ENCODE results near the gene CAPRIN1. TPM values are rescaled to one million over a fixed set of nuclear protein-coding genes. Genes with fewer than 3 reads are reported as not detected.
"Not testable (repeated sequence)": the region's sequence is repeated elsewhere in the genome, so short reads cannot be mapped to it uniquely, and the experiment has no call there.

The CAPRIN1 gene
- total RNA-seq, 1 experiment from 2014 or later: 224 TPM

DNA sequence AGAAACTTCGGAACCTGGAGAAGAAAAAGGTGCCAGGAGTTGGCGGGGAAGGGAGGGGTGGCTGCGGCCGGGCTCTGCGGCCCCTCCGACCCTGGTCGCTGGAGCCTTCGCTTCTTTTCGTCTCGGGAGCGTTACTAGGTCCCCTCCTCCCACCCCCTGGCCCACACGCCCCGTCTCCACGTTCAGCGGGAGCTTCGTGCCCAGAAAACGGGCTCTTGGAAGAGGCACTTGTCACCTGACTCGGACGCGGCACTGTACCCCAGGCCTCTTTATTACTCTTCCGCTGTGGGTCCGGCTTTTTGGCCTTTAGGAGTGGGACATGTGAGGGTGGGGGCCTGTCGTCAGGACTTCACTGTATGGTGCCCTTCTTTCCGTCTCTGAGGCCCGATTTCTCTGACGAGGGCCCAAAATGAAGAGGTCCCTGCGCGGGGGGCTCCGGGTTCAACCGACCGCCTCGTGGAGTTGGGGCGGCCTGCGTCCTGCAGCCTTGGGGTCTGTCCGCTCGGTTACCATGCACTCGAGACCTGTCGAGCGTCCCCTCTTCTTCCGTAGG, 1.2 kb downstream of the CAPRIN1 start:
- peak overlapping the region; percentile 100 for H3K9ac ChIP-seq (ENCODE audit: low read length)
- H3K4me1 ChIP-seq (ENCODE audit: insufficient read depth, low read length): peaks cover 37% of the 10 kb centered on the region
- no peaks in the 10 kb centered on the region for H3F3A ChIP-seq (ENCODE audit: low read length, unreplicated experiment)
- peak overlapping the region; percentile 86 for H3K27ac ChIP-seq (ENCODE audit: low read length)
- POLR2A ChIA-PET (ENCODE audit: unreplicated experiment): no interaction called here
- ATAC-seq: no peak
- TF ChIP-seq EZH2 (IDR thresholded peaks at IDR 0.05; ENCODE audit: low read length, unreplicated experiment) (no peak), EZH2phosphoT487 (IDR thresholded peaks at IDR 0.05; ENCODE audit: borderline replicate concordance, low read length) (no peak), CTCF (conservative IDR thresholded peaks at IDR 0.05; ENCODE audit: low read depth, low read length) (no peak)
- no peaks in the 10 kb centered on the region for H3K9me2 ChIP-seq (replicated peaks; ENCODE audit: low read length)
- peak overlapping the region; percentile 99 for H3K4me3 ChIP-seq (ENCODE audit: low read length)
- peak overlapping the region; percentile 97 for H3K4me2 ChIP-seq (ENCODE audit: low read length)
- H3K9me3 ChIP-seq (ENCODE audit: low read length): no peaks in the 10 kb centered on the region
- peak overlapping the region; percentile 59; the same call in 1 of the 2 replicates for H2AFZ ChIP-seq (ENCODE audit: low read length)
- no TSS peak for BruUV-seq (replicated peaks)
- H3K79me2 ChIP-seq (ENCODE audit: low read length): peaks cover 56% of the 10 kb centered on the region
- CTCF ChIA-PET: interaction anchor here (0.6 kb wide), 1 partner anchor 46 kb away, joined by 3 read pairs; no protein-coding TSS in a partner anchor
- peaks cover 37% of the 10 kb centered on the region for H4K20me1 ChIP-seq (ENCODE audit: low read length)
- intact Hi-C loops (cut with micrococcal nuclease): no loop called here
- no peak for DNase-seq
- no peaks in the 10 kb centered on the region for H3K27me3 ChIP-seq (ENCODE audit: low read length)
- H3K36me3 ChIP-seq (ENCODE audit: low read depth, low read length): peaks cover 23% of the 10 kb centered on the region

DNA sequence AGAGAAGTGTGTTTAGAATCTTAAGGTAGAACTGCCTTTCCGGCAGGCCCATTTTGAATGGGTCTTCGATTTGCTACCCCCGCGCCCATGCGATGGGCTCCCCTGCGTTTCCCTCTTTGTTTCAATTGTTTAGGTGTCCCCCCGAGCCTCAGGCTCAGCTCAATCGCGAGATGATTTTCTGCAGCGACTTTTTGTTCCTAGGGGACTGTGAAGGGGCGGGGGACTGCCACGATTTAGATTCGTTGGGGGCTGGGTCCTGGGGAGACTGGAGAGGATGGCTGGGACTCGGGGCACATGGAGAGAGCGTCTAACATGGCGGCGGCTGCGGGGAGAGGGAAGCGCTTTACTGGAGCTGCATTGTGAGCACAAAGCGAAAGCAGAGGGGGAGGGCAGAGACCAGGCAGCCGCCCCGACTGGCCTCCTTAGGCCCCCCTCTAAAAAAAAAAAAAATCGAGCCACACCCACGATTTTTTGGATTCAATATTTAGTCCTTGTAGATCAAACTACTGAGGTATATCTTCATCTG, 1.7 kb downstream of the CAPRIN1 start:
- Histone ChIP-seq H3K36me3 (ENCODE audit: low read depth, low read length) (peaks cover 23% of the 10 kb centered on the region), H3K27me3 (ENCODE audit: low read length) (no peaks in the 10 kb centered on the region), H3K9ac (ENCODE audit: low read length) (peak overlapping the region; percentile 100), H3K27ac (ENCODE audit: low read length) (peak overlapping the region; percentile 86), H3K9me3 (ENCODE audit: low read length) (no peaks in the 10 kb centered on the region), H3F3A (ENCODE audit: low read length, unreplicated experiment) (no peaks in the 10 kb centered on the region), H3K4me3 (ENCODE audit: low read length) (peak overlapping the region; percentile 99), H3K79me2 (ENCODE audit: low read length) (peaks cover 62% of the 10 kb centered on the region), H3K4me2 (ENCODE audit: low read length) (peak overlapping the region; percentile 97), H3K4me1 (ENCODE audit: insufficient read depth, low read length) (peaks cover 37% of the 10 kb centered on the region), H4K20me1 (ENCODE audit: low read length) (peaks cover 37% of the 10 kb centered on the region), H3K9me2 (replicated peaks; ENCODE audit: low read length) (no peaks in the 10 kb centered on the region), H2AFZ (ENCODE audit: low read length) (peak overlapping the region; percentile 59; the same call in 1 of the 2 replicates)
- peak; percentile 13; the same call in 1 of the 2 replicates for ATAC-seq
- CTCF ChIA-PET: interaction anchor here (0.6 kb wide), 1 partner anchor 46 kb away, joined by 3 read pairs; no protein-coding TSS in a partner anchor
- TF ChIP-seq EZH2phosphoT487 (IDR thresholded peaks at IDR 0.05; ENCODE audit: borderline replicate concordance, low read length): no peak
- no peak for TF ChIP-seq EZH2 (IDR thresholded peaks at IDR 0.05; ENCODE audit: low read length, unreplicated experiment)
- no peak for TF ChIP-seq CTCF (conservative IDR thresholded peaks at IDR 0.05; ENCODE audit: low read depth, low read length)
- POLR2A ChIA-PET (ENCODE audit: unreplicated experiment): no interaction called here
- BruUV-seq (replicated peaks): TSS peak; percentile 91
- intact Hi-C loops (cut with micrococcal nuclease): no loop called here
- peak; percentile 49 for DNase-seq

DNA sequence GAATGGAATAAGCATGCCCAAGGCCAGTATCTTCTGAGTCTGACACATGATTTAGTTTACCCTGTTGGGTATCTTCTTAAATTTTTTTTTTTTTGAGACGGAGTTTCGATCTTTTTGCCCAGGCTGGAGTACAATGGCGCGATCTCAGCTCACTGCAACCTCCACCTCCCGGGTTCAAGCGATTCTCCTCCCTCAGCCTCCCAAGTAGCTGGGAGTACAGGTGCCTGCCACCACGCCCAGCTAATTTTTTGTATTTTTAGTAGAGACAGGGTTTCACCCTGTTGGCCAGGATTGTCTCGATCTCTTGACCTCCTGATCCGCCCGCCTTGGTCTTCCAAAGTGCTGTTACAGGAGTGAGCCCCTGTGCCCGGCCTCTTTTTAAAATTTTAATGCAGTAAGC, 2.8 kb downstream of the CAPRIN1 start:
- H3K27ac ChIP-seq (ENCODE audit: low read length); H3F3A ChIP-seq (ENCODE audit: low read length, unreplicated experiment); POLR2A ChIA-PET (ENCODE audit: unreplicated experiment); H3K9me3 ChIP-seq (ENCODE audit: low read length); DNase-seq; BruUV-seq (replicated peaks); H3K9me2 ChIP-seq (replicated peaks; ENCODE audit: low read length); ATAC-seq; H2AFZ ChIP-seq (ENCODE audit: low read length); H3K27me3 ChIP-seq (ENCODE audit: low read length); intact Hi-C loops (cut with micrococcal nuclease); CTCF ChIA-PET: not testable (repeated sequence)
- Histone ChIP-seq H3K9ac (ENCODE audit: low read length) (peak overlapping the region; percentile 100; the same call in 1 of the 2 replicates), H3K4me3 (ENCODE audit: low read length) (peak overlapping the region; percentile 99), H3K36me3 (ENCODE audit: low read depth, low read length) (peaks cover 27% of the 10 kb centered on the region), H4K20me1 (ENCODE audit: low read length) (peaks cover 39% of the 10 kb centered on the region), H3K4me2 (ENCODE audit: low read length) (peak overlapping the region; percentile 97), H3K4me1 (ENCODE audit: insufficient read depth, low read length) (peaks cover 37% of the 10 kb centered on the region), H3K79me2 (ENCODE audit: low read length) (peaks cover 73% of the 10 kb centered on the region)
